Parathyroid adenoma (tissue), 2 donors: ENCODE measurements around the gene HK3.

Experiments
- H2AFZ ChIP-seq: fragments of 300-600 bp; sonication (generic); one replicate; pipeline ENCODE4 v1.7.0; 2017; ENCODE audit warnings: antibody characterized with exemption, mild to moderate bottlenecking
- H3K27ac ChIP-seq: fragments of 300-600 bp; sonication (generic); one replicate; pipeline ENCODE4 v1.7.0; 2017
- H3K27me3 ChIP-seq: fragments of 300-600 bp; sonication (generic); one replicate; pipeline ENCODE4 v1.7.0; 2017; ENCODE audit warnings: low read length; ENCODE audit not compliant: control insufficient read depth, insufficient read depth
- H3K36me3 ChIP-seq: fragments of 300-600 bp; sonication (generic); one replicate; pipeline ENCODE4 v1.7.0; 2017; ENCODE audit warnings: low read length; ENCODE audit not compliant: control insufficient read depth, insufficient read depth
- H3K4me1 ChIP-seq: fragments of 300-600 bp; sonication (generic); one replicate; pipeline ENCODE4 v1.7.0; 2017; ENCODE audit warnings: control low read depth
- H3K4me2 ChIP-seq: fragments of 300-600 bp; sonication (generic); one replicate; pipeline ENCODE4 v1.7.0; 2017; ENCODE audit warnings: low read length
- H3K4me3 ChIP-seq: fragments of 300-600 bp; sonication (generic); one replicate; pipeline ENCODE4 v1.7.0; 2017; ENCODE audit warnings: low read depth, low read length
- H3K79me2 ChIP-seq: fragments of 300-600 bp; sonication (generic); one replicate; pipeline ENCODE4 v1.7.0; 2017; ENCODE audit warnings: control low read depth
- H3K9ac ChIP-seq: fragments of 300-600 bp; sonication (generic); one replicate; pipeline ENCODE4 v1.7.0; 2017; ENCODE audit warnings: mild to moderate bottlenecking
- H3K9me3 ChIP-seq: fragments of 300-600 bp; sonication (generic); one replicate; pipeline ENCODE4 v1.7.0; 2017; ENCODE audit warnings: low read length; ENCODE audit not compliant: control insufficient read depth
- TF ChIP-seq, protein P1 (sequence below): fragments of 300-600 bp; sonication (generic); IDR thresholded peaks from one replicate; pipeline ENCODE4 v1.7.0; 2017; ENCODE audit warnings: antibody characterized with exemption, mild to moderate bottlenecking
- donor health status: primary hyperparathyroidism.

Gene HK3

DNA sequence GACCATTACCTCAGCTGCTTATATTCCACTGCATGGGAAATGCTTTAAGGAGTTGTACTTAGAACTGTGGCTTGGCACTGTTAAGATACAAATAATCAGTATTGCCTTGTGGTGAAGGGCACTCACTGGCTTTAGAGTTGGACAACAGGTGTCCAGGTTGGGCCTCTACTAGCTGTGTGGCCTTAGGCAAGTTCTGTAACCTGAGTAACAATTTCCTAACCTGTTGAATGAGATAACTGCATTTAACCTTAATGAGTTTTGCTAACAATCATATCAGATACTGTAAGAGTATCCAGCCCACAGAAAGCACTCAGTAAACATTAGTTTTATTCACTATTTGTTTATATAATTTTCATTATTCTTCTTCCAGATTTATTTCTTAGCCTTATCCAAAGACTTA is 17.2 kb upstream of the HK3 start:
- no peaks in the 10 kb centered on the region for H3K9me3 ChIP-seq
- TF ChIP-seq, protein P1, sequence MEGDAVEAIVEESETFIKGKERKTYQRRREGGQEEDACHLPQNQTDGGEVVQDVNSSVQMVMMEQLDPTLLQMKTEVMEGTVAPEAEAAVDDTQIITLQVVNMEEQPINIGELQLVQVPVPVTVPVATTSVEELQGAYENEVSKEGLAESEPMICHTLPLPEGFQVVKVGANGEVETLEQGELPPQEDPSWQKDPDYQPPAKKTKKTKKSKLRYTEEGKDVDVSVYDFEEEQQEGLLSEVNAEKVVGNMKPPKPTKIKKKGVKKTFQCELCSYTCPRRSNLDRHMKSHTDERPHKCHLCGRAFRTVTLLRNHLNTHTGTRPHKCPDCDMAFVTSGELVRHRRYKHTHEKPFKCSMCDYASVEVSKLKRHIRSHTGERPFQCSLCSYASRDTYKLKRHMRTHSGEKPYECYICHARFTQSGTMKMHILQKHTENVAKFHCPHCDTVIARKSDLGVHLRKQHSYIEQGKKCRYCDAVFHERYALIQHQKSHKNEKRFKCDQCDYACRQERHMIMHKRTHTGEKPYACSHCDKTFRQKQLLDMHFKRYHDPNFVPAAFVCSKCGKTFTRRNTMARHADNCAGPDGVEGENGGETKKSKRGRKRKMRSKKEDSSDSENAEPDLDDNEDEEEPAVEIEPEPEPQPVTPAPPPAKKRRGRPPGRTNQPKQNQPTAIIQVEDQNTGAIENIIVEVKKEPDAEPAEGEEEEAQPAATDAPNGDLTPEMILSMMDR = no peak
- H2AFZ ChIP-seq = no peak overlapping the region
- H3K4me1 ChIP-seq = no peaks in the 10 kb centered on the region
- H3K4me2 ChIP-seq = no peak overlapping the region
- no peak overlapping the region for H3K9ac ChIP-seq
- H3K4me3 ChIP-seq = no peak overlapping the region
- no peaks in the 10 kb centered on the region for H3K79me2 ChIP-seq
- H3K27me3 ChIP-seq = no peaks in the 10 kb centered on the region
- no peak overlapping the region for H3K27ac ChIP-seq
- H3K36me3 ChIP-seq = no peaks in the 10 kb centered on the region

DNA sequence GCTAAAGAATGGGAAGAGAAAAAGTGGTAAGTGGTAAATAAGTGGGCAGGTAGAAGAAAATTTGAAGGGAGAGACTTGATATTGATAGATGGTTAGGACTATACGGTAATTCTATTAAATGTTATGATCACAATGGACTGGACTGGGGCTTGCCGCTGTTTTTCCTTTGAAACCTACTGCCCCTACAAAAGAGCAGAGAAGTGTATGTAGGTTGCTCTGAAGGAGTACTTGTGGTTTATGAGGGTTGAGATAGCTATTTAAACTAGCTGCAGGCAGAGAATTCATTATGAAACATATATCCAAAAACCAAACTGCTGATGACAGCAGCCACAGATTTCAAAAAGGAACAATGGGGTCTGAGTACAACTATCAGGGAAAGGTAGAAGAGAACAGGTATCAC is 16.8 kb upstream of the HK3 start:
- Histone ChIP-seq H3K27me3 (no peaks in the 10 kb centered on the region), H3K9ac (no peak overlapping the region), H3K36me3 (no peaks in the 10 kb centered on the region), H3K4me3 (no peak overlapping the region), H3K27ac (no peak overlapping the region), H3K9me3 (no peaks in the 10 kb centered on the region), H3K79me2 (no peaks in the 10 kb centered on the region), H3K4me1 (no peaks in the 10 kb centered on the region), H2AFZ (no peak overlapping the region), H3K4me2 (no peak overlapping the region)
- TF ChIP-seq, protein P1 = no peak

DNA sequence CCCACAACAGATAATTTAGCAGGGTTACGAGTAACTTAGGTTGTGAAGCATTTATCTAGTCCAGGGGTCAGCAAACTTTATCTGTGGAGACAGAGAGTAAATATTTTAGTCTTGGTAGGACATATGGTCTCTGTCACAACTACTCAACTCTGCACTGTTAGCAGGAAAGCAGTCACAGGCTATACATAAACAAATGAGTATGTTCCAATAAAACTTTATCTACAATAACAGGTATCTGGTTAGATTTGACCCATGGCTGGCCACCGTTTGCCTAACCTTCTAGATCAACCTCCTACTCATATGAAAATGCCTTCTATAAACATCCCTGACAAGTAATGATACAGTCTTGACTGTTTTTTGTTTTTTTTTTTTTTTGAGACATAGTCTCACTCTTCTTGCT is 13.0 kb upstream of the HK3 start:
- Histone ChIP-seq H3K79me2 (no peaks in the 10 kb centered on the region), H2AFZ (no peak overlapping the region), H3K36me3 (no peaks in the 10 kb centered on the region), H3K4me1 (no peaks in the 10 kb centered on the region), H3K9ac (no peak overlapping the region), H3K4me2 (no peak overlapping the region), H3K27ac (no peak overlapping the region), H3K4me3 (no peak overlapping the region), H3K27me3 (no peaks in the 10 kb centered on the region), H3K9me3 (no peaks in the 10 kb centered on the region)
- TF ChIP-seq, protein P1 = no peak

DNA sequence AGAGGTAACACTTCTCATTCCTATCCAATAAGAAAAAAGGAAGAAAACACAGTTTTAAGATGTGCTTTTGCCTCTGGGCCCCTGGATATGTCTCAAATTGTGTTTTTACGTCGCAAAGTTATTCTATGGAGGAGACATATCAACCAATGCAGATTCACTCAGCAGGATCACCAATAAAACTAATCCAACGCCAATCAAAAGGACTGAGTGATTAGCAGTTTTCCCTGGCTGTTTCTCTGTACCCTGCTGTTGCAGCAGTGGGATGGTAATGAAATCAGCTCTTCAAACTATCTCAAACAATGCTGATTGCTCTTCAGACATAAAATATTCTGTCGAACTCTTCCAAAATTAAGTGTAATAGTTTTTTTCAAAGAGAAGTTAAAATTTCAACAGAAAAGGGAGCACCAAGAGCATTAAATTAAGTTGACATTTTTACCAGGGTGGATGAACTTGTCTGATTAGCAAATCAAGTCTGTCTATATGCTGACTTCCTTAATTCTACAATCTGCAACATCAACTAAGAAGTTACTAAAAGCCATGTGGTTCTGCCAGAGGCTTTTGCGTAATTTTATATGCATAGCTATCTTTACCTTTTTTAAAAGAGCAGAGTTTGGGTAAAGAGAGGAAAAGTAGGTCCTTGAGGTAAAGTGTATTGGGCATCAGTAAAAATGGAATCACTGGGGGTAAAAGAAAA is 9.7 kb upstream of the HK3 start:
- Histone ChIP-seq H3K36me3 (no peaks in the 10 kb centered on the region), H3K4me1 (no peaks in the 10 kb centered on the region), H3K9me3 (no peaks in the 10 kb centered on the region), H2AFZ (no peak overlapping the region), H3K9ac (no peak overlapping the region), H3K4me2 (no peak overlapping the region), H3K4me3 (no peak overlapping the region), H3K27ac (no peak overlapping the region), H3K27me3 (no peaks in the 10 kb centered on the region), H3K79me2 (no peaks in the 10 kb centered on the region)
- TF ChIP-seq, protein P1 = no peak

DNA sequence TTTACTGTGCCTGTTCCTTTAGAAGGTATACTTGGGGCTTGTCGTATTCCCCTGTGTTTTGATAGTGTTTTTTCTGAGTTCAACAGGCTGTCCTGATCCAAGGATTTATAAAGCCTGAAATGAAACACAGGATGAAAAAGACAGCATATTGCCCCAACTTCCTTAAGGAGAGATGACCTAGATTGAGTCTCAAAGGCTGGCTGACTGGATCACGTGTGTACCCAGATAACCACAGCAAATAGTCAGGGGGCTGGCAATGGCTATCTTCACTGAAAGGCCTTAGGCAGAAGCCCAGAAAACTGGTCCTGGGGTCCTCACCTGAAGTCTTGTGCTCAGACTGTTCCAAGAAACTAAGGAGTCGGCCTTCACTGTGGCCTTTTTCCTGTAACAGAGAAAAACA is 7.7 kb upstream of the HK3 start:
- Histone ChIP-seq H3K9me3 (no peaks in the 10 kb centered on the region), H3K4me3 (no peak overlapping the region), H2AFZ (no peak overlapping the region), H3K79me2 (no peaks in the 10 kb centered on the region), H3K9ac (no peak overlapping the region), H3K4me2 (no peak overlapping the region), H3K27ac (no peak overlapping the region), H3K27me3 (no peaks in the 10 kb centered on the region), H3K36me3 (no peaks in the 10 kb centered on the region), H3K4me1 (no peaks in the 10 kb centered on the region)
- TF ChIP-seq, protein P1 = no peak
